HUDEP-2 (cell line): ENCODE measurements around the gene SLC6A6.
"Not testable (repeated sequence)": the region's sequence is repeated elsewhere in the genome, so short reads cannot be mapped to it uniquely, and the experiment has no call there.

Experiments used
- DNase-seq, 76 experiments: peaks; one replicate each; lab custom pipeline; 2025; ENCODE audit not compliant: unreplicated experiment in 76 of 76; lab: John Stamatoyannopoulos, UW

Gene SLC6A6

DNA sequence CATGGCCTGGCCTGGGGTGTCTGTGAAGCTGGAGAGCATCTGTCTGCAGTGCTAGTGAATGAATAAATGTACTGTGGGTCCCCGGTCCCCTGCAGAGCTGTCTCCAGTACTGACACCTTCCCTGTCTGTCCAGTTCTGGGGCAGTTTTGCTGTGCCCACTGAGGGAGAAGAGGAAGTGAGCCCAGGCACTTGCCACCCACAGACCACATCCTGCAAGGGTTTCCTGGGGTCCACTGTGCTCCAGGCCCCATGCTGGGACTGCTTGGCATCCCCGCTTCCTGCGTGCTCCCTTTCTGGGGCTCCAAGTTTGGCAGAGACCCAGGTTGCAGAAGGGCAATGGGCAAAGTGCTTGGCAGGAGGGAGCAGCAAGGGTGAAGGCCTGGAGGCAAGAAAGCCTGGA, 4.9 kb upstream of the SLC6A6 start:
- no peak for DNase-seq

DNA sequence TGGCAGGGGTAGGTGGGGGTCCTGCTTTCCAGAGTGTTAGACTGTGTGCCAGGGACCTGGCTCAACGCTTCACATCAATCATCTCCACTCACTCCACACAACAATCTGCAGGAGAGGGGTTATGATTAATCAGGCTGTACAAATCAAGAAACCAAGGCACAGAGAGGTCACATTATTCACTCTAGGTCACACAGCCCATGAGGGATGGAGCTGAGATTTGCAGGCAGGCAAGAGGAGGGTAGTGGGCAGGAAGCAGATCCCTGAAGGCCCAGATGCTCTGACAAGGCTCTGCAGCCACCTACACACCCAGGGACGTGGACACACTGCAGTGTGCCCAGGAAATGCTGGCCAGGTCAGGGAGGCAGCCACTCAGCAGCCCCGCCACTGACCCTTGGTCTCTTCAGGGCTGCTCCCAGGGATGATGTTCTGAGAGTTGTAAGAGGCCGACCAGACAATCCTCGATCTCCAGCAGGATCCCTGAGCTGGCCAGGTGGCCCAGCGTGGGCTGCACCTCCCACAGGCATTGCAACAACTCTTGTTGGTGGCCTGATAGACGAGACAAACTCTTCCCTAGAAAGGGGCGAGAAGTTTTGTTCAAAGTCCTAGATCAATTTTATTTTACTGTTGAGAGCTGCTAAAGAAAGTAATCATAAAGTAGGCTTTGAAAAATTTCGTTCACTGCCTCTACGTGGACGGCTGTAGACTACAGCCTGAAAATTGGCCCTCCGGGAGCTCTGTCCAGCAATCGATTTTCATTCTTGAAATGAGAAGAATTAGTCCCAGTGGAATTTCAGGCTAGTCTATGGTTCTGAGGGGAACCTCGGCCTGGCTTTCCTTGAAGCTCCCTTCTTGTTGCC, 4.2 kb upstream of the SLC6A6 start:
- no peak for DNase-seq

DNA sequence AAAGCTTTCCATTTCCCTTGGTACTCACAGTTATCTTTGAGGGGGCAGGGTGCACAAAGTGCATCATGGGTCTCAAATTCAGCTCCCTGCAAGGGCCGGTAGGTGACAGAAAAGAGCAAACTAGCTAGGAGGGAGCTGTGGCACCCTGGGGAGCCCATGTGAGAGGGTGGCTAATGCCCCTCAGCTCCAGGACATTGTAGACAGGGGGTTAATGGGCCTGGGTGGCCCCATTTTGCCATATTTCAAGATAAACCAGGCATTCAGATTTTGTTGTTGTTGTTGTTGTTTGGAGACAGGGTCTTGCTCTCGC, 3.7 kb upstream of the SLC6A6 start:
- DNase-seq: peak in 2 of 76 experiments; percentile 23

DNA sequence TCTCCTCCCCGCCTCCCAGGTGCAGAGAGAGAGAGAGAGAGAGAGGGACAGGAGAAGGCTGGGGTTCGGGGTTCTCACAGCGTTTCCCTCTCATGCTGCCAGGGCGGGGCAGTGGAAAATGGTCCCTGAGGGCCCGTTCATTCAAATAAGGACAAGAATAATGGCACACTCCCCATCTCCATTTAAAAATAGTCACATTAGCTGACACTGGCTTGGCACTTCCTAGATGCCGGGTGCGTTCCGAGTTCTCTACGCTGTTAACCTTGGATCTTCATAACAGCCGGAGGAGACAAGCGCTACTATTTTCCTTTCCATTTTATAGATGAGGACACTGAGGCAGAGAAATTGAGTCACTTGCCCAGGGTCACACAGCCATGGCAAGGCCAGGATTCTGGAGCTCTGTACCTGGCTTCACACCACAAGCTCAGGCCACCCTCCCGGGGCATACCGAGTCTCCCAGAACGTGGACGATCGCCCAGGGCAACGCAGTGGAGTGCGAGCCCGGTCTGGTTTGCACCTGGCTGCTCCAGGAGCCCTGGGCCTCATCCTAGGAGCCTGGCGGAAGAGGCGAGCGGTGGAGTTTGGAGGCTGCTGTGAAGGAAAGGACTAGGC, 608 bp upstream of the SLC6A6 start:
- DNase-seq: no peak

DNA sequence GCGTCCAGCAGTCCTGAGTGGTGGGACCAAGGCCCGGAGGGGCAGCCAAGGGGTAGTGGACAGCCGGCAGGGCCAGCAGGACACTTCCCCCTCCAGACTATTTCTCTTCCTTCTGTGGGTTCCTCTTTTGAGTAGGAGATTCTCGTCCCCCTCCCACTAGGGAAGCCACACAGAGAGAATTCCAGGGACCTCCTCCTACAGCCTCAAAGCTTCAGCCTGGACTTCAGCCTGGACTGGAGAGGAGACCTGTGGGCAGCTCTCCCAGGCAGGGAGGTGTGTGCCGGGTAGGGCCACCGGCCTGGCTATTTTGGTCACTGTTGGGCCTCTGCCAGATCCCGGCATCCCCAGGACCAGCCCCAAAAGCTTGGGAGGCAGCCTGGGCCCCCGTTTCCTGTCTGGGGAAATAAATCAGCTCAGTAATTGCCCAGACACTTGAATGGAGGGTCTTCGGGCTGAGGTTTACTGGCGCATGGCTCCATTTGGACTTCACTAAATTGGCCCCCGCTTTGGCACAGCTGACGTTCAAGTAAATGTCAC, 1.3 kb downstream of the SLC6A6 start:
- DNase-seq: no peak

DNA sequence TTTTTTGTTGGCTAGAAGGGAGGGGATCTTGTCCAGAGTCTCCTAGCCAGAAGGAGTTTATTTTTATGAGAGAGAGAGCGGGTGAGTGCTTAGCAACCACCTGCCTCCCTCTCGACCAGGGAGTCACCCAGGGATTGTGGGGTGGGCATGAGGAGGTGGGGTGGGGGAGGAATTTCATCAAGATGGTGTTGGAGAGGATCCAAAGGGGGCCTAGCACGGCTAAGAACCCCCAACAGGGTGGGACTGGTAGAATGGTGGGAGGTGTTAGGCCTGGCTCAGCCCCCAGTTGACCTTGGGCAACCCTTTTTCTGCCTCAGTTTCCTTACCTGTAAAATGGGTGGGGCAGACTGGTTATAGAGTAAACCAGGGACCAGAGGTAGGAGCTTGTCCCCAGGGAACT, 1.8 kb downstream of the SLC6A6 start:
- DNase-seq: no peak

DNA sequence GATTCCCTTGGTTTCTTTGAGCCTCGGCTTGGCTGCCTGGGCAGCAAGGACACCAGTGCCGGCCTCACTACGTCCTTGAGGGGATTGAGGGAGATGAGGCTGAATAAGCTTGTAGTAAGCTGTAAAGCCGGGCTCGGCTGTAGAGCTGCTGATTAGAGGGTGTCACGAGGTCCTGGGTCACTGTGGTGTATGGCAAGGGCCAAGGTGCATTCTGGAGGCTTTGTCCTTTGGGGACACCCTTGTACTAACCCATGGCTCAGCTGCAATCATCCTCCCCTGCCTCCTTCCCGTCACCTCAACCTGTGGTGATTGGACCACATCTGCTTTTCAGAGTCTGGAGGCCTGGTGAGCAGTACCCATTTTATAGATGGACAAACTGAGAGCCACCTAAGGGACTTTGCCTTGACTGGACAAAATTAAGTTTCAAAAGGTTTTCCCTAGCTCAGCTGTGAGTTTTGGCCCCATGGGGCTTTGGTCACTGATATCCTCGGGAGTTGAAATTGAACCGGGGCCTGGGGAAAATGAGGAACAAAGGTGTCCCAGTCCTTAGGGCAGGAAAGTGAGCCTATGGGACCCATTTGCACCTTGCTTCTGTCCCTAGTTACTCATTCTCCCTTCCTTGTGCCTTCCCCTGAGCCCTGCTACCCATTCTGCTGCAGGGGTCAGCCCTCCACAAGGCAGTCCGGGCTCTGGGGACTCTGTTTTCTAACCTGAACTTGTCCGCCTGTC, 2.4 kb downstream of the SLC6A6 start:
- no peak for DNase-seq

DNA sequence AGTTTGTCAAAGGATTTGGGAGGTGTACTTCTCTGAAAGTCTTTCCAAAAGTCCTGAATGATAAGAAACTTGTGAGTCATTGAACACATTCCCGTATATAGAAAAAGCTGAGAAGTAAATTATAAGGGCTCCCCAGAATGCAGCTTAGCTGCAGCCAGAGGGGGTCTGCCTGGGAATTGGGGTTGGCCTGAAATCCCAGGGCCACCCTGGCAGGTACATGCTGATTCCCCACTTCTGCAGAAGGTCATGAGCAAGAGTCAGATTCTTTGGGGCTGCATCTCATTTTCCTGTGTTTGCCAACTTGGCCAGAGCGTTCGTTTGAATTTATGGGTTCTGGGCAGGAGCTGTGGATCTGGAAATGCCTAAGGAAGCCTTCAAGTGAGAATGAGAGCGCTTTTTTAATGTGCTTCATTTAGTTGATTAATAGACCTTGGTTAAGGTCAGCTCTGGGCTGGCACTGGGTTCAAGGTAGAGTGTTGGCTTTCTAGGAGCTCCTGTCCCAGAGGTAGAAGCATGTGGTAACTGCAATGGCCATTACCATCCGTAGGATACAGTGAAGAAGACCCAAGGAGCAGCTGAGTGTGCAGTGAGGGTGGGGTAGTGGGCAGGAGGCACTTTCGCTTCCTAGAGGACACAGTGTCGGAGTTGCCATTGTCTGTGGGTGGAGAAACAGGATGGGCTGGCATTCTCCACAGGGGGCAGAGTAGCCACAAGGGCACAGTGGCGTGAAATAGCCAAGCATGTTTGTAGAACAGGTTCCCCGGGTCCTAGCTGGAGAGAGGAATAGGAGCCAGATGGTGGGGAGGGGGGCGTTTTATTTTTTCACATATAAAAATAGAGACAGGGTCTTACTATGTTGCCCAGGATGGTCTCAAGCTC, 3.2 kb downstream of the SLC6A6 start:
- no peak for DNase-seq

DNA sequence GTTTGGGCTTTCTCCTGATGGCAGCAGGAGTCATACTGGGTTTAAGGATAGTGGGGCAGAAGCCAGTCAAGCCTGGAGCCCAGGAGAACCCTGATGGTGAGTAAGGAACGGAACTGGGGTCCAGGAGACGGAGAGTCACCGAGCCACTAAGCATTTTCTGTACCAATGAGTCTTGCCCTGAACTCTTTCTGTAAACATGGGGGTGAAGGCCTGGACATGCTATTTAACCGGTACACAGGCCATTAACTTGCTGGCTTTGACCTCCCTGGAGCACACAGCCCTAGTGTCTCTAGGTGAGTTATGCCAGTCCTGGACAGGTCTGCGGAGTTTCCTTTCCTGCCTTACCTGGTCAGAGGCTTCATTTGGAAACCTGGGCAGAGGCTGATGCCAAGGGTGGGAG, 3.9 kb downstream of the SLC6A6 start:
- DNase-seq: no peak

DNA sequence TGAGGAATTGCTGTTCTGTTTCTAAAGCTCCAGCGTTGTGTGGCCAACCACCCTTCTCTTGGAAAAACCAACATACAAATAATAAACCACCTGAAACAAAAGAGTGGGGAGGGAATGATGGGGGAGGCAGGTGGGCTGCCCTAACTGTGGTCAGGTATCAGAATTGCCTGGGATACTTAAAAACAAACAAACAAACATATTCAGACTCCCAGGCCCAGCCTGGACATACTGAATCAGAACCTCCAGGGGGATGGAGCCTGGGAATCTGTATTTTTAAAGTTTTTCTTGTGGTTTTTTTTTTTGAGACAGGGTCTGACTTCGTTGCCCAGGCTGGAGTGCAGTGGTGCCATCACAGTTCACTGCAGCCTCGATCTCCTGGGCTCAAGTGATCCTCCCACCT, 4.4 kb downstream of the SLC6A6 start:
- DNase-seq: no peak

DNA sequence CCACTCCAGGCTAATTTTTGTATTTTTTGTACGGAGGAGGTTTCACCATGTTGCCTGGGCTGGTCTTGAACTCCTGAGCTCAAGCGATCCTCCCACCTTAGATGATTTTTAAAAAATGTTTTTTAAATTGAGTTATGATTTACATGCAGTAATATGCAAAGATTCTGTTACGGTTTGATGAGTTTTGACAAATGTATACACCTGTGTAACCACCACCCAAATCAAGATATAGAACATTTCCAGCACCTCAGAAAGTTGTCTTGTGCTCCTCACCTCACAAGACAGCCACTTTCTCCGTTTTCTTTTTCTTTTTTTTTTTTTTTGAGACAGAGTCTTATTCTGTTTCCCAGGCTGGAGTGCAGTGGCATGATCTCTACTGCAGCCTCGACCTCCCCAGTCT, 4.8 kb downstream of the SLC6A6 start:
- no peak for DNase-seq

DNA sequence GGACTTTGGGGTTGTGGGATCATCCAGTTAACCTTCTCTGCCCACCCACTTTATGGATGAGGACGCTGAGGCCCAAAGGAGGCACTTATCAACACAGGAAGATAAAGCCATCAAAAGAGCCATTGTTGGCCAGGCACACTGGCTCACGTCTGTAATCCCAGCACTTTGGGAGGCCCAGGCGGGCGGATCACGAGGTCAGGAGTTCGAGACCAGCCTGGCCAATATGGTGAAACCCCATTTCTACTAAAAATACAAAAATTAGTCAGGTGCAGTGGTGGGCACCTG, 7.3 kb downstream of the SLC6A6 start:
- not testable (repeated sequence) for DNase-seq

DNA sequence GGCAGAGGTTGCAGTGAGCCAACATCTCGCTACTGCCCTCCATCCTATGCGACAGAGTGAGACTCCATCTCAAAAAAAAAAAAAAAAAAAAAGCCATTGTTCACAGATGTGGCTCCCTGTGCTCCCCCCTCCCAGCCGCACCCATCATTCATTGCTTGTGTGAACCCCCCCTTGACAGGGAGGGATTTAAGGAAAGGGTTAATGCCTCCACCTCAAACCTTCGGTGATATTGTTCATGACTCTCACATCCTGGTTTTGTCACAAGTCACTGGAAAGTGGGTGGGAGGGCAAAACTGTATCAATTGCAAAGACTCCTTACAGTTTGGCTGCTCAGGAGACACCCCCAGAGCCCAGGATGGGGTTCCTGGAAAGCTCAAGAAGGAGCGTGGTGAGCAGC, 7.7 kb downstream of the SLC6A6 start:
- no peak for DNase-seq

DNA sequence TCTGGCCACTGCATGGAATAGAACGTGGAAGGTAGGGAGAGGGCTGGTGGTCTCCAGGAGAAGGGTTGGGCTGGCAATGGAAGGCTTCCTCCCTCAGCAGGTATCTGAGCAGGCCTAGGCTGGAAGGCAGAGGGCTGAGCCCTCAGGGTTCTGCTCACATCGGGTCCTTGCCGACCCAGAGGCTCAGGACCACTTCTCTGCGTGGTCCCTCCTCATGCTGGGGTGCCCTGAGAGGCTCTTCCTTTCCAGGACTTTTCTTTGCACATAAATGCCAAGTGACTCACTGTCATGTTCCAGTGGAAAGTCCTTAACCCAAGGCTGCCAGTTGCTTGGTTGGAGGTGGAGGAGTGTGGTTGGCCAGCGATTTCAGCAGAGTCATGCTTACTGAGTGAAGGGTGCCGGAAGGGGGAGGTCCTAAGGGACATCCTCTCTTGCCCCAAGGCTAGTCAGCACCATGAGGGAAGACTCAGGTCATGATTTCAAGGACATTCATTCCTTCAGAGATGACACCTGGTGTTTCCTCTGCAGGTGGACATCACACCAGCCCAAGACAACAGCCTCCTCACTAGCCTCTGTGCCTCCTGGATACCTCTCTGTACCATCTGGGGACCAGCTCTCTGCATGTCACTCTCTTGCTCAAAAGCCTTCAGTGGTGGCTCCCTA, 8.2 kb downstream of the SLC6A6 start:
- DNase-seq: peak in 65 of 76 experiments; percentile 4 to 86 (median 53)

DNA sequence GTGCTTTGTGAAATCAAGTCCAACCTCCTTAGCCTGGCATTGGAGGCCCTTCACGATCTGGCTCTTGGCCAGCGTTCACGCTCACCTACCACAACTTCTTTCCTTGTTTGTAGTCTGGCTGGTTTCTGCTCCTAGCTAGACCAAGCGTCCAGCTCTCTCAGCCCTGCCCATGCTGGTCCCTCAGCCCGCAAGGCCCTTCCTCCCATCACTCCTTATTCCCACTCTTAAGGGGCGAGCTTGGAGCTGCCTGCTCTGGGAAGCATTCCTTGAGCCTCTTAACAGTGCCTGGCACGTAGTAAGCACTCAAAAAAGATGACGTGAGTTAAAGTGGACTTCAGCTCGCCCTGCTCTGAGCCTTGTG, 8.7 kb downstream of the SLC6A6 start:
- no peak for DNase-seq

DNA sequence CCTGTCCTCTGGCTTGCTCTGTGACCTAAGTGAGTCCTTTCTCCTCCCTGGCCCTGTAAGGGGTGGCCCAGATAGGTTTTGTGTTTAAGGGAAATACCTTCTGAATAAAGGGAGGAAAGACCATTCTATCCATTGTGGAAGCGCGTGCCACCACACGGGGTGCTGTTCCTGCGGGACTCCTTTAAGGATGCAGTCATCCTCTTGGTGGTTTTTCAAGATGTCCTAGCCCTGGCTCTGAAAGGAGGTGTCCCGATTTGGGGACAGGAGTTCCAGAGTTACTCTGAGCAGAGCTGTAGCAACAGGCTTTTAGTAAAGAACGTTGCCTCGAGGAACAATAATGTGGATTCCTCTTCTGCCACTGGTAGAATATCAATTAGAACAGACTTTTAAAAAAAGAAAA, 9.6 kb downstream of the SLC6A6 start:
- no peak for DNase-seq

DNA sequence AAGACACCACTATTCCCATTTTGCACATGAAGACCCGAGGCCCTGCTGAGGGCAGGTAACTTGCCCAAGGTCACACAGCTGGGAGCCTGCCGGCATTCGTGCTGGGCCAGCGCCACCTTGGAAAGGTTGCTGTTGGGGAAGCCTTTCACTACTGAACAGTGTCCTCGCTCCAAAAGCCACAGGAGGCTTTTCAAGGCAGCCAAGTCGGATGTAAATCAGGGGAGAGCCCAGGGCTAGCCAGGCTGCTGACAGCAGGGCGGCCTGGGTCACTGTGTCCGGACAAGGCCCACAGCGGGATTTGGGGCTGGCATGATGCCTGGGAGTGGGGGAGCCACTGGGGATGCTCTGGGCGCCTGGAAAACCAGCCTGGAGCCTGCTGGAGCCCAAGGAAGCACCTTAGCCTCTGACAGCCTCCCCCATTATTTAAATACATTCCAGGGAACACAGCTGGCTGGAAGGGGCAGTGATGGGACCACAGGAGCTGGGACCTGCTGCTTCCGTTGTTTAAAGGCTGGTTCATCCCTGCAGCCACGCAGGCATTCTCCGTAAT, 10.5 kb downstream of the SLC6A6 start:
- no peak for DNase-seq

DNA sequence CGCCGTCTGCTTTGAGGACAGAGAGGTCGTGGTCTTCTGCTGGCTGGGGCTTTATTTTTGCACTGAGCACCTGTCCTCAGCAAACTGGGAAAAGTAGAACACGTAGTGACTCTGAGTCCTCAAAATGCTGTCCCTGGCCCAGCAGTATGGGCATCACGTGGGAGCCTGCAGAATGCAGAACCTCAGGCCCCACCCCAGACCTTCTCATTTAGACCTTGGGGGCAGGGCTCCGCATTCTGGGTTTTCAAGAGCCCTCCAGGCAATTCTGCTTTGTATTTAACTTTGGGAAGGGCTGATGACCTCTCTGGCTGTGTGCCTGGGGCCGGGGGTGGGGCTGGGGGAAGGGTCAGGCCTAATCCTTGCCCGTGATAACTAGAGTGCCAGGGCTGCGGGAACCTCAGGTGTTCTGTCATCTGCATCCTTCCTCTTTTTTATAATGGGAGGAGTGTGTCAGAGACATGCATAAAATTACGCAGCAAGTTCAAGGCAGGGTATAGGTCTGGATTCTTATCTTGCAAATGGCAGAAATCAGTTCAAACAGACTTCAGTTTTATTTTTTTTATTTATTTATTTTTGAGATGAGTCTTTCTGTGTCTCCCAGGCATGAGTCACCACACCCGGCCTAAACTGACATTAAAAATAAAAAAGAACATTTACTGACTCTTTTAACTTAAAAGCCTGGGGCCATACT, 11.1 kb downstream of the SLC6A6 start:
- no peak for DNase-seq

DNA sequence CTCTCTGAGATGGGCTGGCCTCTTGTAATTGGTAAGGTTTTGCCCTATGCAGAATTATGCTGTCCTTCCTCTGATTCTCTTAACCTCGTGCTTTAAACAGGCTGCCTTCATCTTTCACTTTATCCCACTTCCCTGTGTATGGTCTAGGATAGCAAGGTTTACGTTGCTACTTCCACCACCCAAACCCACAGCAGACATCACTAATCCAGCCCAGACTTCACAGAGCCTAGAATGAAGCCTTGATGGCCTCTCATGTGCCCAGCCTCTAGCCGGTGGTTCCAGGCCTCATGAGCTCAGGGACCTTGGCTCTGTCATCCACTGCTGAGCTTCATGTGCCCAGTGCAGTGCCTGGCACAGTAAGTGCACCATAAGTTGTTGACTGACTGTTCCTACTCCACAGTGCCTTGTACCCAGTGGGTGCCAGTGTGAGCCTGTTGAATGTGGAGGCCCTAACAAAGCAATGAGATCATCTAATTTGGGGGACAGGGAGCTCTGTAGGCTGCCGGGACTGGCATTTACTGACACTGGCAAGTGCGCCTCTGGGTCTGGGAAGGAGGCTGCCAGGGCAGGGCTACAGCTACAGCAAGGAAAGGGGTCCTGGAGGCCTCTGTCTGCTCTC, 12.5 kb downstream of the SLC6A6 start:
- no peak for DNase-seq
